C4-2B (cell line): Measurements from ENCODE around the gene UQCRH.

ENCODE experiments used
- ZFX ChIP-seq: fragments of 450-650 bp; IDR thresholded peaks from 2 replicates; pipeline ENCODE4 v1.6.1; 2017
- TF ChIP-seq, protein P1 (sequence below): fragments of 450-650 bp; conservative IDR thresholded peaks from 2 replicates; pipeline ENCODE4 v1.5.1; 2017; ENCODE audit warnings: mild to moderate bottlenecking

GRCh38 chr1:46281021-46281420 is 22.5 kb upstream of the UQCRH start:
- TF ChIP-seq, protein P1, sequence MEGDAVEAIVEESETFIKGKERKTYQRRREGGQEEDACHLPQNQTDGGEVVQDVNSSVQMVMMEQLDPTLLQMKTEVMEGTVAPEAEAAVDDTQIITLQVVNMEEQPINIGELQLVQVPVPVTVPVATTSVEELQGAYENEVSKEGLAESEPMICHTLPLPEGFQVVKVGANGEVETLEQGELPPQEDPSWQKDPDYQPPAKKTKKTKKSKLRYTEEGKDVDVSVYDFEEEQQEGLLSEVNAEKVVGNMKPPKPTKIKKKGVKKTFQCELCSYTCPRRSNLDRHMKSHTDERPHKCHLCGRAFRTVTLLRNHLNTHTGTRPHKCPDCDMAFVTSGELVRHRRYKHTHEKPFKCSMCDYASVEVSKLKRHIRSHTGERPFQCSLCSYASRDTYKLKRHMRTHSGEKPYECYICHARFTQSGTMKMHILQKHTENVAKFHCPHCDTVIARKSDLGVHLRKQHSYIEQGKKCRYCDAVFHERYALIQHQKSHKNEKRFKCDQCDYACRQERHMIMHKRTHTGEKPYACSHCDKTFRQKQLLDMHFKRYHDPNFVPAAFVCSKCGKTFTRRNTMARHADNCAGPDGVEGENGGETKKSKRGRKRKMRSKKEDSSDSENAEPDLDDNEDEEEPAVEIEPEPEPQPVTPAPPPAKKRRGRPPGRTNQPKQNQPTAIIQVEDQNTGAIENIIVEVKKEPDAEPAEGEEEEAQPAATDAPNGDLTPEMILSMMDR = no peak
- TF ChIP-seq ZFX = no peak
